GM21619 (cell line): ENCODE measurements around the gene OR2Y1.
"Not testable (repeated sequence)": the region's sequence is repeated elsewhere in the genome, so short reads cannot be mapped to it uniquely, and the experiment has no call there.

ENCODE experiments used
- ATAC-seq: cut with Tn5 transposase; IDR thresholded peaks from one replicate; pipeline ENCODE4 v1.9.1; 2021; ENCODE audit not compliant: unreplicated experiment

The OR2Y1 gene

DNA sequence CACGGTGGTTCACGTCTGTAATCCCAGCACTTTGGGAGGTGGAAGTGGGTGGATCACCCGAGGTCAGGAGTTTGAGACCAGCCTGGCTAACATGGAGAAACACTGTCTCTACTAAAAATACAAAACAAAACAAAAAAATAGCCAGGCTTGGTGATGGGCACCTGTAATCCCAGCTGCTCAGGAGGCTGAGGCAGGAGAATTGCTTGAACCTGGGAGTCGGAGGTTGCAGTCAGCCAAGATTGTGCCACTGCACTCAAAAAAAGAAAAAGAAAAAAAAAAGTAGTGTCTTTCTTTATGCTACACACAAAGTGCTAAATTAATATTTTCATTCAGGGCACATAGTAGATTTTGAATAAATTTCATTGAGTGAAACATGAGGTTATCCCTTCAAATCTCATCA is 1.1 kb upstream of the OR2Y1 start:
- not testable (repeated sequence) for ATAC-seq

DNA sequence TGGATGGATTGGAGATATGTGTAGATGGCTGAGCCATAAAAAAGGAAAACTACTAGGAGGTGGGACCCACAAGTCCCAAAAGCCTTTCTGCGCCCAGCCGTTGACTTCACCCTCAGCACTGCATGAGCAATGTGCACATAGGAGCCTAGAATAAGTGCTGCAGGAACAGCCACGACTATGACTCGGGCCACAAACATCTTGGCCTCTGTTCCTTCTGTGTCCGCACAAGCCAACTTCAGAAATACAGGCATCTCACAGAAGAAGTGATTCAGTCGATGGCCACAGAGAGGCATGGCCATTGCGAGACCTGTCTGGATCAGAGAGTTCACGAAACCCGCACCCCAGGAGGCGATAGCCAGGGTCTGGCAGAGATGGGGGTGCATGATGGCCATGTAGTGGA is 587 bp downstream of the OR2Y1 start:
- no peak for ATAC-seq

DNA sequence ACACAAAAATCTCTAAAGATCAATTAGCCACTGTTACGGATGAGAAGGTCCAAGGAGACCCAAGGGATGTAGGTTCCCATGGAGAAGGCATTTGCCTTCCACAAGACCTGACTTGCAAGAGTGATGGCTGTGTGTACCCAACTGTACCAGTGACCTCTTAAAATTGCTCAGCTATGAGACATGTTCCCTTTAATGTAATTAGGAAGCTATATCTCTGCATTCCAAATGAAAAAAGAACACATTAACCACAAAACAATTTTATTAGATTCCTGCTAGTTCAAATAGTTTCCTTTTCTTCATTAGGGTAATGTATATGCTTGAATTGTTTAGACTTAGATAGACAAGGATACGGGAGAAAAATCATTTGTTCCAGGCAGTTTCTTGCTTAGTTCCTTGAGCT is 3.3 kb downstream of the OR2Y1 start:
- ATAC-seq = no peak

DNA sequence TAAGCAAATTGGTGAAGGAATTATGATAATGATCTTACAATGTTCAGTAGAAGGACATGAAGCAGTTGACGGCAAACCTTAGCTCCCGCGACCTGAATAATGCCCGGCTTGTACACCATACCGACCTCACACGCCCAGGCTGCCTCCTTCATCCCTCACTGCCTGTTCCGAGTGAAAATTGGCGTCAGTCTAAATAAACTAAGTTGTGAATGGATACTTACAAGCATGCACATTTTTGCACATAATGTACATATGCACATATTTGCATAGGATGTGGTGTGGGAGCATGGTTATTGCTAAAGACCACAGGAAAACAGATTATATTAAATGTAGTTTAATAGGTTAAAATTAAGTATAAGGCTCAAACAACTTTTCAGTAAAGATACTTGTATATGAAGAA is 14.9 kb downstream of the OR2Y1 start:
- ATAC-seq = no peak

DNA sequence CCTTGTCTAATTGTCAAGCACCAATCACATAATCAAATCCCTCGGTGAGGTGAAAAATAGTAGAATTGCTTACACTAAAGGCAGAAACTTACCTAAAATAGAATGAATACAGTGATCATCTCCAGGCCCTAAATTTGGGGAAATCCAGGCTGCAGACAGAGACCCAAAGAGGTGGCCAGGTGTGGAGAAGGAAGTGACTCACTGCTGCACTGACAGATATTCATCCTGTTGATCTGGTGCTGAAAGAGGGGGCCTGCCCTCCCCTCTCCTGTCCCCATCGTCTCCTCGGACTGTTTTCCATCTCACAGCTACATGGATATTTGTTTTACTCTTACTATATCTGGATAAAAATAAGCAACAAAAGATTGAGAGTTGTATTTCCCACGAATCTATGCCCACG is 15.9 kb downstream of the OR2Y1 start:
- ATAC-seq = no peak

DNA sequence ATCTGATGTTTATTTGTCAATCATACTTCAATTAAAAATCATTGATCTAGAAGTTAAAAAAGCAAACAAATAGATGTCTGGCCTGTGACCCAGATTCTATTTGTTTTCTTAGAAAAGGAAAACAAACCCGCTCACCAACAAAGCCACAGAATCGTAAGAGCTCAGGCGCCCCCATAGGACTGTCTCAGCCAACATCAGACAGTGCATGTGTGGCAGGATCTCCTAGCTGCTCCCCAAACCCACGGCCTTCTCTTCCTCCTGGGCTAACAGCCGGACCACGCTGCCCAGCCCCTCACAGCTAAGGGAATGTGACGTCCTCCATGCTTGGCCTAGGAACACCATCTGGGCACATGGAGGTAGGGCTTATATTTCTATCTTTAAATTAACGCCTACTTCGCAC is 19.4 kb downstream of the OR2Y1 start:
- no peak for ATAC-seq

DNA sequence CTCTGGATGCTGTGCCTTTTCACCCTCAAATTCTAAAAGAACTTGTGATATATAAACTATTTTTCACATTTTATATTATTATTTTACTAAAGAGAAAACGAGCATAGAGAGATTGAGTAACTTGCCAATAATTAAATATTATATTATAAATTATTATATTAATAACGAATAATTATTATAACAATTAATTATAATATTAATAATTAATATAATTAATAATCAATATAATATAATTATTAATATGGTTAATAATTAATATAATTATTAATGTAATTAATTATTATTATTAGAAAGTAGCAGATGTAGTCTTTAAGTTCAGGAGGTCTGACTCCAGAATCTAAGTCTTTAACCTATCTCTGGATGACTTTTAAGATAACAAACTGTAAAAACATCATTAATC is 20.1 kb downstream of the OR2Y1 start:
- no peak for ATAC-seq

DNA sequence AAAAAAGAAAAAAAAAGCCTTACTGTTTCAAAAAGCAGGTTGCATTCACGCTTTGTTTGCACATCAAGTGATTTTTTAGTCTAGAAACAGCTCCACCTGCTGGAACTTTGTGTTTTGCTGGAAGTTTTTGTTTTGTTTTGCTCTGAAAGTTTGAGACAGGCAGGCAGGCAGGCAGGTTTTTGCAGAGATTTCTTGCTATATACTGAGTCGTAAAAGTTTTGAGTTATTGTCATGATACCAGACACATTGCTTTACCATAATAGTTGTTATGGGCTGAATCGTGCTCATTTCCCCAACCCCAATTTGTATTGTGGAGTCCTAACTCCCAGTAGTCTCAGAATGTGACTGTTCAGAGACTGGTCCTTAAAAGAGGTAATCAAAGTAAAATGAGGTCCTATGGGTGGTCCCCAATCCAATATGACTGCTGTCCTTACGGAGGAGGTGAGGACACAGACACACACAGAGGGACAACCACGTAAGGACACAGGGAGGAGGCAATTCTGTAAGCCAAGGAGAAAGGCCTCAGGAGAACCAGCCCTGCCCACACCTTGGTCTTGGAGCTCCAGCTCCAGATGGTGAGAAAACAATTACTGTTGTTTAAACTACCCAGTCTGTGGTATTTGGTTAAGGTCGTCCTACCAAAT is 20.9 kb downstream of the OR2Y1 start:
- no peak for ATAC-seq

DNA sequence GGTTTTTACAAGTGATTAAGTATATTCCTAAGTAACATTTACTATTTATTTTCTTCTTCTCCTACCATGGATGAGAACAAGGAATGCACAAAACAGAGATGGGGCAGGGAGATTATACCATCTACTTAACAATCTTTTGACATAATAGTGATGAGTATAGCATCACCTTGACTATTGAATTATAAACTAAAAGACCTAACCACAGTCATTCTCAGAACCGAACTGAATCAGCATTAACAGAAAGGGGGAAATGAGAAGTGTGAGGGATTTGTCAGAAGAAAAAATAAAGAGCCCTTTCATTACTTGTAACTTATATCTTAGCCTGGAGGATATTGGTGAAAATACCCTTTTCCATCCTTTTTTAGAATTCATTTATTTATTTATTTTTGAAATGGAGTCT is 21.9 kb downstream of the OR2Y1 start:
- ATAC-seq = no peak

DNA sequence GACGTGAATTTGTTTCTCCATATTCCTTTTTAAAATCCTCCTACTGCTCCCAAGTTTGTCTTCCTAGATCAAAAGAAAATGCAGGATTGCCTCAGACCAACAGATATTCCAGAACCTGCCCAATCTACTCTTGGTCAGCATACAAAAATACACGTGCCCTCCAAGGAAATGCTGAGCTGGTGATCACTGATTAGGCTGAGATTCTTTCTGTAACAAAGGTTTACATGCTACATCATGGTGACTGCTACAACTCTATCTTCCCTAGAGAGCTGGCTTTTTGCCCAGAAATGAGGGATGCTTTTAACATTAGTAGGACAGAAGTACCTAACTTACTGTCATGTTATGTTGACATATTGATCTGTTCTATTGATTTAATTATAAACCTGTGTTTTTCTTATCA is 35.5 kb downstream of the OR2Y1 start:
- no peak for ATAC-seq

DNA sequence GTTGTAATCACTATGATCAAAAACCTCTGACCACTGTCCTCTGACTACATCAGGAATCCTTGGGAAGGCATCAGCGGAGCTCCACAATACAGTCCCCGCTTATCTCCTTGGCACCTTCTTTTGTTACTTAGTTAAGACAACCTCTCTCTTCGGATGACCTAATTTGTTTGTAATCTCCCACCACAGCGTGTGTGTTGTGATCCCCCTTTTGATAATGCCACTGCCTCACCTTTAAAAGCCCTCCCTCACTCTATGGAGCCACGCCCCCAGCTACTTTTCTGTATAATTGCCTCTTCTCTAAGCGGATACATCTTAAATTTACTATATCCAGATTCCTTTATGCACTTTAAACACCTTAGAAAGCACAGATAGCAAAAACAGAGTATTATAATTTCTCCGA is 35.9 kb downstream of the OR2Y1 start:
- no peak for ATAC-seq

DNA sequence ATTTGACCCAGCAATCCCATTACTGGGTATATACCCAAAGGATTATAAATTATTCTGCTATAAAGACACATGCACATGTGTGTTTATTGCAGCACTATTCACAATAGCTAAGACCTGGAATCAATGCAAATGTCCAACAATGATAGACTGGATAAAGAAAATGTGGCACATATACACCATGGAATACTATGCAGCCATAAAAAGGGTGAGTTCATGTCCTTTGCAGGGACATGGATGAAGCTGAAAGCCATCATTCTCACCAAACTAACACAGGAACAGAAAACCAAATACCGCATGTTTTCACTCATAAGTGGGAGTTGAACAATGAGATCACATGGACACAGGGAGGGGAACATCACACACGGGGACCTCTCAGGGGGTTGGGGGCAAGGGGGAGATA is 36.5 kb downstream of the OR2Y1 start:
- not testable (repeated sequence) for ATAC-seq

DNA sequence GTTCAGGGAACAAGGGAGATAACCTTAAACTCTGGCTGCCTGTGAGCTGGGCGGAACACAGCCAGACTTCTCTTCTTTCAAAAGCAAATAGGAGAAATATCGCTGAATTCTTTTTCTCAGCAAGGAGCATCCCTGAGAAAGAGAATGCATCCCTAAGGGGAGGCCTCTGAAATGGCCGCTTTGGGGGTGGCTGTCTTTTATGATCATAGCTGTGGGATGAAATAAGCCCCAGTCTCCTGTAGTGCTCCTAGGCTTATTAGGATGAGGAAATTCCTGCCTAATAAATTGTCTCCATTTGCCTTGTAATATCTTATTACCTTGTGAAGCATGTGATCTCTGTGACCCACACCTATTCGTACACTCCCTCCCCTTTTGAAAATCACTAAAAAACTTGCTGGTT is 39.4 kb downstream of the OR2Y1 start:
- ATAC-seq = not testable (repeated sequence)

DNA sequence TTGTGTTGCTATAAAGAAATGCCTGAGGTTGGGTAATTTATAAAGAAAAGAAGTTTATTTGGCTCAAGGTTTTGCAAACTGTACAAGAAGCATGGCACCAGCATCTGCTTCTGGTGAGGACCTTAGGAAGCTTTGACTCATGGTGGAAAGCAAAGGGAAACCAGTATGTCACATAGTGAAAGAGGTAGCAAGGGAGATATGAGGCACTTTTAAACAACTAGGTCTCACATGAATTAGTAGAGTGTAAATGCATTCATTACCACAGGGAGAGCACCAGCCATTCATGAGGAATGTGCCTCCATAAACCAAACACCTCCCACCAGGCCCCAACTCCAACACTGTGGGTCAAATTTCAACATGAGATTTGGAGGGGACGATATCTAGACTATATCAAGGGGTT is 40.8 kb downstream of the OR2Y1 start:
- no peak for ATAC-seq

DNA sequence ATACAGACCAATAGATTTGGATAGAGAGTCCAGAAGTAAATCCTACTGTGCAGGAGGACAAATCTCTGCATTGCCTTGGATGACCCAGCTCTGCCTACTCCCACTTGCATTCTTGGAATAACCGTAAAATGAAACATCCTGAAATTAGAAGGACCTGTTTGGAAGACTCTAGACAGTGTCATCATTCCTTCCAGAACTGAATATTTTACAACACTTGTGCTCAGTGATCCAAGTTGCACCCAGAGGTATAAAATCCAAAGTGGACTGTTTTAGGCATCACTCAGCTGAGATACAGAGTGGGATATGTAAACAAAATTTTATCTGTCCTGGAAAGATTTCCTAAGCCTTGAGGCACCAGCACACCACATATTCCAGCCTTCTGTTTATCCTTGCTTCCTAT is 43.7 kb downstream of the OR2Y1 start:
- ATAC-seq = no peak

DNA sequence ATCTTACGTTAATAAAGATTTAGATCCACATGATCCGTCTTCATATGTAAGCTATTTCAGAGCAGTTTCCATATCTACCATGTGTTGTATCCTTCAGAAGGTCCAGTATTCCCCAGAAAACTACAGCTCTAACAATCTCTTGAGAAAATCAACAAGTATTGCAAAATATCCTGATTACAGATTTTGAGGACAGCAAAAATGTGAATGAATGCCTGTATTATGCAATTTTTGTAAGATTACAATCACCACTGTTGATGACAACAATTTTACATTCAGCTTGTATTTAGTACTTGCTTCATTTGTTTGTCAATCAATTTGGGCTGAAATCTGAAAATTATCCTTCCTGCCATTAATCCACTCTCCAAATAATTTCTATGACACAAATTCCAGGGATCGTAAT is 47.4 kb downstream of the OR2Y1 start:
- no peak for ATAC-seq

DNA sequence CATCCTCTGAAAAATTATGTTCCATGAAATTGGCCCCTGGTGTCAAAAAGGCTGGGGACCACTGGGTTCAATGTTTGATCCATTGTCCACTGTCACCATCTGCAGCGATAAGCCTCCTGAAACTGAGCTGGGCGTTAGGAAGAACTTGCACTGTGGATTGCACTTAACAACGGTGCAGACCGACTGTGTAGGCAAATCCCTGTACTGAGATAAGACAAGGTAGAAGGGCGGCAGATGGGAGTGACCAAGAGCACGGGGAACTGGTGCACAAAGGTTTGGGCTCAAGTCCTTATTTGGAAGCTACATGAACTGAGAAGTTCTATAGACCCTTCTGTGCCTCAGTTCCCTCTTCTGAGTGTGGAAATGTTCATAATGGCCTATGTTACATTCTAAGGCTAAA is 48.8 kb downstream of the OR2Y1 start:
- ATAC-seq = no peak

DNA sequence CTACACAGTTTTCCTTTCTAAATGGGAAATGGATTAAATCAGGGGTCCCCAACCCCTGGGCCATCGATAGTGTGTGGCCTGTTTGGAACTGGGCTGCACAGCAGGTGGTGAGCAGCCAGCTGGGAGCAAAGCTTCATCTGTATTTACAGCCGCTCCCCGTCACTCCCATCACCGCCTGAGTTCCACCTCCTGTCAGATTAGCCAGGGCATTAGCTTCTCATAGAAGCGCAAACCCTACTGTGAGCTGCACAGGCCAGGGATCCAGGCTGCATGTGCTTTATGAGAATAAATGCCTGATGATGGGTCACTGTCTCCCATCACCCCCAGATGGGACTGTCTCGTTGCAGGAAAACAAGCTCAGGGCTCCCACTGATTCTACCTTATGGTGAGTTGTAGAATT is 49.3 kb downstream of the OR2Y1 start:
- ATAC-seq = no peak

DNA sequence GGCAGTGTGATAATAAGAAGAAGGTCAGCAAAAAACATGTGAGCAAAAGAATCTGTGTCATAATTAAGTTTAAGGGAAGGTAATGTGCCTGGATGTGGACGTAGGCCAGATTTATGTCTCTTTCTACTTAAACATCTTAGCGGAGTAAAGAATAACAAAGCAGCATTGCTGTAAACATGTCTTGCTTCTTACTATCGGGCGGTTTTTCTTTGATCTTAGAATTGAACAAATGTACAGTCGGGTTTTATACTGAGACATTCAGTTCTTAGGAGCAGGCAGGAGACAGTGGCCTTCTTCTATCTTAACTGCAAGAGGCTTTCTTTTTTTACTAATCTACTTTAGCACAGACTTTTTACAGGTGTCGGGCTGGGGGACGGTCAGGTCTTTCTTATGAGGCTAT is 50.1 kb downstream of the OR2Y1 start:
- no peak for ATAC-seq
